ENCODE data around the gene SDR42E1.

Gene SDR42E1, protein sequence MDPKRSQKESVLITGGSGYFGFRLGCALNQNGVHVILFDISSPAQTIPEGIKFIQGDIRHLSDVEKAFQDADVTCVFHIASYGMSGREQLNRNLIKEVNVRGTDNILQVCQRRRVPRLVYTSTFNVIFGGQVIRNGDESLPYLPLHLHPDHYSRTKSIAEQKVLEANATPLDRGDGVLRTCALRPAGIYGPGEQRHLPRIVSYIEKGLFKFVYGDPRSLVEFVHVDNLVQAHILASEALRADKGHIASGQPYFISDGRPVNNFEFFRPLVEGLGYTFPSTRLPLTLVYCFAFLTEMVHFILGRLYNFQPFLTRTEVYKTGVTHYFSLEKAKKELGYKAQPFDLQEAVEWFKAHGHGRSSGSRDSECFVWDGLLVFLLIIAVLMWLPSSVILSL

DNA sequence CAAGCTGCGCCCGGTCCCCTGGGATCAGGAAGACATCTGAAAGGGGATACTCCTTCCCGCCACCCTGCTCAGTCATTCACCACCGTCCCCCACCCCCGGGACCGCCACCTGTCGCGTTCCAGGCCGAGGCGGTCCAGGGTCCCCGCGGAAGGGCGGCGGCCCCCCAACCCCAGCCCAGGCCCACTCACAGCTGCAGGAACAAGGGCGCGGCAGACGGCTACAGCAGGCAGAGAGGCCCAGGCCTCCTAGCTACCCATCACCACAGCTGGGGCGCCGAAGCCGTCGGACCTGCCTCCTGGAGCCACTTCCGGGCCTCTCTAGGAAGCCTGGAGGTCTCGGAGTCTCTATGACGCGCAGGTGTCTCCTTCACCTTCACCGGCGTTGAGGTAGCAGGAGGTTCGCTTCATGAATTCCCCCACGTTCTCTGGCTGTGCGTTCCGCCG is at the start of gene SDR42E1:
SDR42E1 (minus strand) TSS at position 272 of the 443 bp plus-strand sequence. CDS start 10,612 bp downstream, outside the sequence.
- DNase-seq (ENCODE audit: low read depth): peak; percentile 57

DNA sequence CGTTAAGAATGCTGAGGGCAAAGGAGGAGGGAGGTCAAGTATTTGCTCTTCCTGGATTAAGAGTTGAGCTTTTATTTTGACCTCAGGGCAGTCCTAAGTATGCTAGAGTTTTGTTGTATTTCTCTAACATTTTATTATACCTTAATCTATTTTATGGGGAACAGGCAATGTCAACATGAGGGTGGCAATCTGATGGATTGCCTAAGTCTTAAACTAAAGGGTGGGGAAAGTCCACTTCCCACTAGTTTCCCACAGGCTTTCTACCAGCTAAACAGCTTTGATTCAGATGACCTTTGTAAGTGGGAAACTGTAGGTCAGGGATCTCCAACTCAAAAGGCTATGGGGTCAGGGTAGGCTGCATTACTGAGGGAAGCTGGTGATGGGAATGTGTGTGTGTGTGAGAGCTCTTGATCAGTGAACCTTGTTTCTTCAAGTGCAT is 48.7 kb upstream of the SDR42E1 start:
- DNase-seq (ENCODE audit: low read depth): no peak

- DNase-seq (ENCODE audit: low read depth): no peak
Observed at GRCh38 chr16:82059161-82059982, 48.1 kb upstream of the SDR42E1 start.

DNA sequence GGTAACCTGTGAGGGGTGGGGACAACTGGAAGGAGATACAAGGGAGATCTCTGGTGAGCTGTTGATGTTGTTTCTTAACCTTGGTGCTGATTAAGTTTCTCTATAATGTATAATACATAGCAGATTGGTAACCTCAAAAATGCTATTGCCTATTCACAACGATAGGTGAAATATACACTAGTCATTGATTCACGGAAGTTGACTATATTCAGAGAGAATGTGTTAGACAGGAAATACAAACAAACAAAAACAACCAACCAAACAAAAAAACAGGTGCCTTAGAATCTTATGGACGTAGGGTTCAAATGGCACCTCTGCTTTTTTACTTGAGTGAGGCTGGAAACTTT is 45.3 kb upstream of the SDR42E1 start:
- DNase-seq (ENCODE audit: low read depth): no peak

DNA sequence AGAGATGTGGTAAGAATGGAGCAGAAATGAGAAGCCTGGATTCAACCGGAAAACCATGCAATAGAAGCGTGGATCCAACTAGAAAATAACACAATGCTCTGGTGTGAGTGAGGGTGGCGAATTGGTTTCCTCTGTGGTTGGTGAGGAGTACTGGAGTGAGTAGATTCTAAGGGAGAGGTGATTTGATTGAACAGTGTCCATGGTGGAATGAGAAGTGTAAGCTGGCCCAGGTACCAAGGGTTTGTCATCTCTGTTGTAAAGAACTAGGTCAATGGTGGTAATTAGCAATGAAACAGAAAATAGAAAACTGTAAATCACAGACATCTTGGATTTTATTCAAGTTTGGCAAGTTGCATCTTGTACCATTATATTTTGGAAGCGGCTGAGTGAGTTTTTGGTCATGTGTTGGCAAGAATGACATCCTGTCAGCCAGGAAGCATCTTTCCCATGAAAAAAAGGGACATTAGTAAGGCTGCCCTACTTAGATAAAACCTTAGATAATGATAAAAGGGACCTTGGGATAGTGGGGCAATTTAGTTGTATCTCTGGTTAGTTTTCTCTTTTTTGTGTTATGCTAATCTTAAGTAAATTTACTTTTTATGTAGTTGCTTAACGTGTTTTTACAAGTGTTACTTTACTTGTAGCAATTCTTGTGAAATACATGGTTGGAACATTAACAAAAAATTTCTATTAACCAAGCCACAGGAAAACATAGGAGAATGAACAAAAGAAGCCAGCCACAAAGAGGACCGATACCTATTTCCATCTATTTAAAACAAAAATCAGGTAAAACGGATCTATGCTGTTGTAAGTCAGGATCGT is 44.7 kb upstream of the SDR42E1 start:
- no peak for DNase-seq (ENCODE audit: low read depth)

- no peak for DNase-seq (ENCODE audit: low read depth)
Observed at GRCh38 chr16:82055117-82055516, 43.8 kb upstream of the SDR42E1 start.

GRCh38 chr16:82051656-82052055 is 40.4 kb upstream of the SDR42E1 start:
- DNase-seq (ENCODE audit: low read depth): no peak

DNA sequence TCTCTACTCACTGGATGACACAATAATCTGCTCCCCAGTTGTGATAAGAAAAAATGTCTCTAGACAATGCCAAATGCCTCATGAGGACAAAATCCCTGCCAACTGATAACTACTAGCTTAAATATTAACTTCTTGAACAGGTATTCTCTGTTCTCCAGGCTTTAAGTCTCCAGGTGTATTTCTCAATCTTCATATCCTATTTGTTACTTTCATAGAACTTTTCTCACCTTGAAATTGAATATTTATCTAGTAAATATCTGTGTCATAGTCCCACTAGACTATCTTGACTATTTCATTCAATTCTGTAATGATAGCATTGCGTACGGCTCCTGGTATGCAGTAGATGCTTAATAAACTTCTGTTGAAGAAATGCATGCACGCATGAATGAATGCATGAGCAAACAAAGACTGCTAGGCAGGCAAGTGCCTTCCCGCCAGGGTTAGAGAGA is 39.7 kb upstream of the SDR42E1 start:
- no peak for DNase-seq (ENCODE audit: low read depth)

DNA sequence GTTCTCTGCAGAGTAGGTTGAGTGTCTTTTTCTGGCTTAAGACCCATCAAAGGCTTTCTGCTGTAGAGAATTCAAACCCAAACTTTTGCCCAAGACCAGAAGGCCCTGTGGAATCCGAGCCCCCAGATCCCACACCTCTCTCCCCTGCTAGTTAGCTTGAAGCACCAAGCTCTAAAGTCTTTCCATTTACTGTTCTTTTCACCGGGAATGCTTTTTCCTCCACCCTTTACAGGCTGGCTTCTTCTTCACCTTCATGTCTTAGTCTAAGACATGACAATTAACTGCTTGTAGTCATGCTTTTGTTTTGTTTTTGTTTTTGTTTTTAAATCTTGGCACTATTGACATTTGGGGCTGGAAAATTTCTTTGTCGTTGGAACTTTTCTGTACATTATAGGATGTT is 39.2 kb upstream of the SDR42E1 start:
- no peak for DNase-seq (ENCODE audit: low read depth)

DNA sequence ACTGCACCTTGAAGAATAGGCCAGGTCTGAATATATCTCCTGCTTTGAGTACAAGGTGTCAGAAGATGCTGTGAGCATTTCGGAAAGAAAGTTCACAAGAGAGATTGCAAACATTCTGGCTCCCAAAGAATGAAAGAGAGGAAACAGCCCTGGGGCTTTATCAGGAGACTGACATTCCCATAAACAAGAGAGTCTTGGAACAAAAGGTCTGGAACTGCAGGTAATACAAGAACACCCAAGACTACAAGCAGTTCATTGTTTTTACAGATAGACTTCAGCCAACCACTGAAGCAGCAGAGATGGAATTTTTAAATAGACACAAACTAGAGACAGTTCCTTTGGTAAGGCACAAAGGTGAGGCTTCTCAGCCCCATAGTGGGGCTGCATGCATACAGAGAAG is 38.2 kb upstream of the SDR42E1 start:
- DNase-seq (ENCODE audit: low read depth): no peak

DNA sequence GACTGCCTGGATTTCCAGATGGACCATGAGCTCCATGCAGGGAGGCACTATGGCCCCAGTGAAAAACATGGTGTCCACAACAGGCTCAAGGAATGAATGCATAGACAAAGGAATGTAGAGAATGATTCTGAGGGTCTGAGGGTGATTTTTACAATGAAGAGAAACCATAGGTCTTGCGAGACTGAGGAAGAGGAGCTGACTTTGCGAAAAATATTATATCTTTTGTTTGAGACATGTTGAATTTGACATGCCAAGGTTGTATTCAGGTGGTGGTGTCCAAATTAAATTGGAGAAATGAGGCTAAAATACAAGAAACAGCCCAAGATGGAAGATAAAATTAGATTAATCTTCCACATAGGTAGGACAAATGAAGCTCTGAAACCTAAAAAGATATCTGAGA is 36.5 kb upstream of the SDR42E1 start:
- no peak for DNase-seq (ENCODE audit: low read depth)

DNA sequence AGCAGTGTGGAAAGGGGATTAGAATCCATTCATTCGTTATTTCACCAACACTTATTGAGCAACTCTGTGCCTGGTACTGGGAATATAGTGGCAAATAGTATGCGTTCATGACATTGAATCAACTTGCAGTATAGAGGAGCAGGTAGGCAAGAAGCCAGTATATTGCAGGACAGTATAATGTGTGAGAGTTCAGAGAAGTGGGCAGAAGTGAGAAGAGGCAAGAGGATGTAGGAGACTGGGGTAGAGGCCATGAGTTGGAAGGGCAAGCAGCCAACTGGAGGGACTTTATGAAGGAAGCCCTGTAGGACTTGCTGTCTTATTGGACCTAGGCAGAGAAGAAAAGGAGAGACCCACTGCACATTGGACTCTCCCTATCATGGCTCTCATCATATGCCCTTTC is 36.1 kb upstream of the SDR42E1 start:
- DNase-seq (ENCODE audit: low read depth): no peak

DNA sequence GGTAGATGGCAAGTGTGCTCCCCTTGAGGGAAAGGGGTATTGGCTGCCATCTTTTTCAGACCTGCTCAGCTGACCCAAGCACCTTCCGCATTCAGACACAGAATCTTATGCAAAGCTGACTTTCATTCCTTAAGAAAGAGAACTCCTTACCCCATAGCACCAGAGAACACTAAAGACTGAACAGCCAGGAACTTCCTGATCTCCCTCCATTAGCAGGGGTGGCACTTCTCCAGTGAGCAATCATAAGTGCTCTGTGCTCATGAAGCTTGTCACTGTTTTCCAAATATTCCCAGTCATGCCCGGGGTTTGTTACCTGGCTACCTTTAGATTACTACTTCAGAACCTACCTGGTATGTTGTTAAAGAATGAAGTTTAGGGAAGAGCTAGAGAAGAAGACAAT is 35.7 kb upstream of the SDR42E1 start:
- no peak for DNase-seq (ENCODE audit: low read depth)

DNA sequence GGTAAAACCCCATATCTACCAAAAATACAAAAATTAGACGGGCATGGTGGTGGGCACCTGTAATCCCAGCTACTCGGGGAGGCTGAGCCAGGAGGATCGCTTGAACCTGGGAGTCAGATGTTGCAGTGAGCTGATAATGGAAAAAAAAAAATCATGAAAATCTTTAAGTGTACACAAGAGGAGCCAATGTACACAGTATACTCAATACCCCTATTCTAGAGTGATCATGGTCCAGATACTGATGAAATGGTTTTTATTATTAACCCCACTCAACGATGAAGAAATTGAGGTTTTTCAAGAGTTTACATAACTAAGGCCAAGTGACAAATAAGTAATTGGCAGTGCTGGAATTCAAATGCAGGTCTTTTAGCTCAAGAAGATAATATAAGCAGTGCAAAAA is 35.3 kb upstream of the SDR42E1 start:
- DNase-seq (ENCODE audit: low read depth): no peak

DNA sequence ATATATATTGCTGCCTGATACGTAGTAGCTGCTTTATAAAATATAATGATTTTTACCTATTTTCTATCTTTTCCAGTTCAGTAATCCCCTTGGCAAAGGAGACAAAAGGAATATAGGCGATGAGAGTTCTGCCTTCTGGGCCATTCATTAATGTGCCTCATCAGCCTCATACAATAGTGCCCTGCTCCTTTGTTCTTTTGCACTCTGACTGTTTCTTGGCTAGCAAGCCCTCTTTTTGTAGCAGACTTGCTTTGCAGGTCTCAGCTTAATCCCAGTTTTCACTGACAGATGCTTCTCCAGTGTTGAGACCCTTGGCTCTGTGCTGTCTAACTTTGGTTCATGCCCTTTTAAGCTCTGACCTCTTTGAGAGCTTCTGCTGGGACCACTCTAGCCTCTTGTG is 34.2 kb upstream of the SDR42E1 start:
- DNase-seq (ENCODE audit: low read depth): no peak

GRCh38 chr16:82044585-82044911 is 33.3 kb upstream of the SDR42E1 start:
- no peak for DNase-seq (ENCODE audit: low read depth)

- no peak for DNase-seq (ENCODE audit: low read depth)
Observed at GRCh38 chr16:82043680-82044584, 32.7 kb upstream of the SDR42E1 start.

DNA sequence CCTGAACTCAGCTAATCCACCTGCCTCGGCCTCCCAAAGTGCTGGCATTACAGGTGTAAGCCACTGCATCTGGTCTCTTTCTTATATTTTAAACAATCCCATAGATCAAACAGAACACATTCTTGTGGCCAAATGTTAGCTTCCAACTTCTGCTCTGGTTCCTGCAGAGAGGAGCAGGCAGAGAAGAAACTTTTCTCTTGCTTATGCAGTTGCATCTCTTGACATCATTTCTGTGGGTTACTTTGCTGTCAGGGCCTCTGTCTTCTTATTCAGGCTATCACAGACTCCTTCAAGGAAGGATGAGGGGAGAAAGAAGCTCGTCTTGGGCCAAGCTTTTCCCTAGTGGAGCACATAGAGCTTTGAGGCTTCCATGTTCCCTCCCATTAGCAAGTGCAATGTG is 31.6 kb upstream of the SDR42E1 start:
- no peak for DNase-seq (ENCODE audit: low read depth)

GRCh38 chr16:82042144-82042543 is 30.9 kb upstream of the SDR42E1 start:
- DNase-seq (ENCODE audit: low read depth): no peak

- DNase-seq (ENCODE audit: low read depth): no peak
Observed at GRCh38 chr16:82041542-82041941, 30.3 kb upstream of the SDR42E1 start.

DNA sequence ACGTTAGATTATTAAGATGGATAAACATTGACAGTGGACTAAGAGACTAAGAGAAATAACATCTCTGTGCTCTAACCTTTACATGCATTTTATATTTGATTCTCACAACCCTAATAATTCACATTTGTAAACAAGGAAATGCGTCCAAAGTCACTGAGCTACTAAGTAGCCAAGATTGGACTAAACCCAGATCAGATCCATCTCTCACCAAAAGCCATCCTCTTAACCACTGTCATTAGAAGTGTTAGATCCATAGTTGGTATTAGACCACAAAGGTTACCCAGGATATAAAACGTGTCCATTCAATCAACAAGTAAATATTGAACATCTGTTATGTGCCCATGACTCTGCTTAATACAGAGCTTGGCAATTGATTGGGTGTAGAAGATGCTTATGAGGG is 29.0 kb upstream of the SDR42E1 start:
- no peak for DNase-seq (ENCODE audit: low read depth)
